Fibroblast of lung (primary cell): ENCODE data around the gene PSG2. TPM values are rescaled to one million over a fixed set of nuclear protein-coding genes. Genes with fewer than 3 reads are reported as not detected.
"Not testable (repeated sequence)": the region's sequence is repeated elsewhere in the genome, so short reads cannot be mapped to it uniquely, and the experiment has no call there.

Source experiments
- DNase-seq, 2 donors: peaks; one replicate each; pipeline versions ENCODE4 v3.0.0 to v3.0.0-alpha.2; 2010; ENCODE audit warnings: low read depth in 2 of 2
- H2AFZ ChIP-seq: 2 replicates; pipeline ENCODE4 v1.5.1; 2012; ENCODE audit warnings: low read length, control low read depth, inconsistent platforms
- H3K27ac ChIP-seq: 2 replicates; pipeline ENCODE4 v1.5.1; 2011; ENCODE audit warnings: low read length, control low read depth; ENCODE audit not compliant: insufficient read depth
- H3K27me3 ChIP-seq: 2 replicates; pipeline ENCODE4 v1.5.1; 2011; ENCODE audit warnings: mild to moderate bottlenecking, low read length; ENCODE audit not compliant: control insufficient read depth, insufficient read depth
- H3K36me3 ChIP-seq: 2 replicates; pipeline ENCODE4 v1.5.1; 2011; ENCODE audit warnings: low read length; ENCODE audit not compliant: control insufficient read depth, insufficient read depth
- H3K4me1 ChIP-seq: 2 replicates; pipeline ENCODE4 v1.5.1; 2011; ENCODE audit warnings: low read length; ENCODE audit not compliant: control insufficient read depth, insufficient read depth; ENCODE audit errors: extremely low read depth
- H3K4me2 ChIP-seq: 2 replicates; pipeline ENCODE4 v1.5.1; 2011; ENCODE audit warnings: low read length, control low read depth; ENCODE audit not compliant: insufficient read depth; ENCODE audit errors: extremely low read depth
- H3K4me3 ChIP-seq, 4 experiments: fragments of 200-600 bp in 1 of 4; sonication (generic) in 1 of 4; replicated peaks in 1 of 4; 2 replicates each; pipeline ENCODE4 v1.5.1; 2011 to 2016; ENCODE audit warnings: low read length in 4 of 4, low read depth in 3 of 4, mild to moderate bottlenecking in 3 of 4, control low read depth in 2 of 4, inconsistent platforms in 1 of 4, mixed read lengths in 1 of 4; ENCODE audit not compliant: insufficient read depth in 1 of 4; ENCODE audit errors: control extremely low read depth in 1 of 4
- H3K79me2 ChIP-seq: 2 replicates; pipeline ENCODE4 v1.5.1; 2012; ENCODE audit warnings: mild to moderate bottlenecking, low read length, inconsistent platforms; ENCODE audit not compliant: control insufficient read depth, insufficient read depth
- H3K9ac ChIP-seq: 2 replicates; pipeline ENCODE4 v1.5.1; 2011; ENCODE audit warnings: mild to moderate bottlenecking, low read length, control low read depth; ENCODE audit not compliant: insufficient read depth
- H3K9me3 ChIP-seq: 2 replicates; pipeline ENCODE4 v1.5.1; 2012; ENCODE audit warnings: low read depth, low read length; ENCODE audit not compliant: control insufficient read depth, insufficient read depth
- H4K20me1 ChIP-seq: 2 replicates; pipeline ENCODE4 v1.5.1; 2011; ENCODE audit warnings: low read length; ENCODE audit not compliant: control insufficient read depth, insufficient read depth; ENCODE audit errors: extremely low read depth
- EZH2 ChIP-seq: IDR thresholded peaks from 2 replicates; pipeline ENCODE4 v1.5.1; 2012; ENCODE audit warnings: low read length, control low read depth, mild to moderate bottlenecking; ENCODE audit errors: missing control alignments
- polyA plus RNA-seq, 2 donors: library from polyadenylated mRNA; depleted of rRNA in 1 of 2; stranded (reverse) in 1 of 2; unstranded in 1 of 2; fragments of >200 nt; gene quantifications; 2 replicates each; pipeline ENCODE4 v1.2.1, GENCODE V29; 2011 to 2012; ENCODE audit warnings: missing spikeins in 1 of 2
- total RNA-seq: library from RNA; depleted of rRNA; stranded (reverse); fragments of >200 nt; gene quantifications from 2 replicates; pipeline ENCODE4 v1.2.1, GENCODE V29; 2014
- TF ChIP-seq, protein P1 (sequence below), 2 donors: IDR thresholded peaks in 1 of 2; conservative IDR thresholded peaks in 1 of 2; 1 replicate in 1 of 2; 2 replicates in 1 of 2; pipeline ENCODE4 v1.5.1; 2011 to 2012; ENCODE audit warnings: low read length in 2 of 2, control low read depth in 1 of 2, inconsistent platforms in 1 of 2, low read depth in 1 of 2, mild to moderate bottlenecking in 1 of 2

Gene PSG2
- total and polyA plus RNA-seq, 2 donors (not counting 1 experiment from before 2014, with no cell fraction given), result 2.1 TPM; not detected in 1

DNA sequence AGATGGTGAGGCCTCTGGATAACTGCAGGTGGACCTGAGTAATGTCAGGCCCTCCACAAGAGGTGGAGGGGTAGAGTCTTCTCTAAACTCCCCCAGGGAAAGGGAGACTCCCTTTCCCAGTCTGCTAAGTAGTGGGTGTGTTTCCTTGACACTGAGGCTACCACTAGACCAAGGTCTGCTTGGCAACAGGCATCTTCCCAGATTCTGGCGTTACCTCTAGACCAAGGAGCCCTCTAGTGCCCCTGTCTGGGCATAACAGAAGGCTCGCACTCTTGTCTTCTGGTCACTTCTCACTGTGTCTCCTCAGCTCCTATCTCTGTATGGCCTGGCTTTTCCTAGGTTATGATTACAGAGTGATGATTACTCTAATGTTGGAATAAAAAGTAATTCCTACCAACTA lies 50.9 kb downstream of the PSG2 start:
- H3K9me3 ChIP-seq, H3K36me3 ChIP-seq, H4K20me1 ChIP-seq, H3K4me3 ChIP-seq, H3K4me2 ChIP-seq, H3K79me2 ChIP-seq, H3K27ac ChIP-seq, H3K9ac ChIP-seq, H3K4me1 ChIP-seq, H3K27me3 ChIP-seq, H2AFZ ChIP-seq: not testable (repeated sequence)
- peak; percentile 24 to 40 for DNase-seq
- TF ChIP-seq, protein P1, sequence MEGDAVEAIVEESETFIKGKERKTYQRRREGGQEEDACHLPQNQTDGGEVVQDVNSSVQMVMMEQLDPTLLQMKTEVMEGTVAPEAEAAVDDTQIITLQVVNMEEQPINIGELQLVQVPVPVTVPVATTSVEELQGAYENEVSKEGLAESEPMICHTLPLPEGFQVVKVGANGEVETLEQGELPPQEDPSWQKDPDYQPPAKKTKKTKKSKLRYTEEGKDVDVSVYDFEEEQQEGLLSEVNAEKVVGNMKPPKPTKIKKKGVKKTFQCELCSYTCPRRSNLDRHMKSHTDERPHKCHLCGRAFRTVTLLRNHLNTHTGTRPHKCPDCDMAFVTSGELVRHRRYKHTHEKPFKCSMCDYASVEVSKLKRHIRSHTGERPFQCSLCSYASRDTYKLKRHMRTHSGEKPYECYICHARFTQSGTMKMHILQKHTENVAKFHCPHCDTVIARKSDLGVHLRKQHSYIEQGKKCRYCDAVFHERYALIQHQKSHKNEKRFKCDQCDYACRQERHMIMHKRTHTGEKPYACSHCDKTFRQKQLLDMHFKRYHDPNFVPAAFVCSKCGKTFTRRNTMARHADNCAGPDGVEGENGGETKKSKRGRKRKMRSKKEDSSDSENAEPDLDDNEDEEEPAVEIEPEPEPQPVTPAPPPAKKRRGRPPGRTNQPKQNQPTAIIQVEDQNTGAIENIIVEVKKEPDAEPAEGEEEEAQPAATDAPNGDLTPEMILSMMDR (conservative IDR thresholded peaks at IDR 0.05 in 1 of 2, IDR thresholded peaks at IDR 0.05 in 1 of 2; ENCODE audit: low read depth in 1 of 2, low read length in 2 of 2), result peak; percentile 33 to 42

DNA sequence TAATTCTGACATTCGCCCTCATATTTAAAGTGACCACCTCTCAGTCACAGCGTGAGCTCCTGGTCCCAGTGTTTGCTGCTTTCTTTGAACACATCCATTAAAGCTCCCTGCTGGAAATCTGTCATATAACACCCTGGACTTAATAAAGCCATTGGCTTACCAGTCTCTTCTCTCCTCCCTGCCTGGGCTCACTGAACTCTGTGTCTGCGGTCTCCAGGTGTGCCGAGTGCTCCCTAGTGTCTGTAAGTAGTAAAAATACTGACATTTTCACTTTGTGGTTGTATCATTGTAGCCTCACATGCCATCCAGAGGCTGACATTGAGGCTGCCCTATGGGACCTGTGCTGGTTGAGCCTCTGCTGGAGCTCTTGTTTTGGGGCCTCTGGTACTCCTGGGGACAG lies 53.6 kb downstream of the PSG2 start:
- H3K79me2 ChIP-seq, result no peaks in the 10 kb centered on the region
- no peaks in the 10 kb centered on the region for H3K9me3 ChIP-seq
- no peak for DNase-seq
- no peaks in the 10 kb centered on the region for H3K36me3 ChIP-seq
- no peaks in the 10 kb centered on the region for H4K20me1 ChIP-seq
- H3K27ac ChIP-seq, result no peak overlapping the region
- no peak for TF ChIP-seq EZH2
- TF ChIP-seq, protein P1 (conservative IDR thresholded peaks at IDR 0.05 in 1 of 2, IDR thresholded peaks at IDR 0.05 in 1 of 2; ENCODE audit: low read depth in 1 of 2, low read length in 2 of 2), result no peak
- H2AFZ ChIP-seq, result no peak overlapping the region
- no peak overlapping the region for H3K4me3 ChIP-seq
- H3K4me2 ChIP-seq, result no peak overlapping the region
- no peaks in the 10 kb centered on the region for H3K27me3 ChIP-seq
- H3K4me1 ChIP-seq, result no peaks in the 10 kb centered on the region
- H3K9ac ChIP-seq, result no peak overlapping the region

- not testable (repeated sequence) for H3K4me2 ChIP-seq, H4K20me1 ChIP-seq, H3K9ac ChIP-seq, H3K79me2 ChIP-seq, H3K27me3 ChIP-seq, H3K9me3 ChIP-seq, H3K27ac ChIP-seq, H3K36me3 ChIP-seq, DNase-seq, H2AFZ ChIP-seq, H3K4me3 ChIP-seq, H3K4me1 ChIP-seq
- TF ChIP-seq, protein P1 (conservative IDR thresholded peaks at IDR 0.05 in 1 of 2, IDR thresholded peaks at IDR 0.05 in 1 of 2; ENCODE audit: low read depth in 1 of 2, low read length in 2 of 2), result peak in 1 of 2 donors; percentile 7
These were observed 54.5 kb downstream of the PSG2 start for GRCh38 chr19:43027985-43028384.

DNA sequence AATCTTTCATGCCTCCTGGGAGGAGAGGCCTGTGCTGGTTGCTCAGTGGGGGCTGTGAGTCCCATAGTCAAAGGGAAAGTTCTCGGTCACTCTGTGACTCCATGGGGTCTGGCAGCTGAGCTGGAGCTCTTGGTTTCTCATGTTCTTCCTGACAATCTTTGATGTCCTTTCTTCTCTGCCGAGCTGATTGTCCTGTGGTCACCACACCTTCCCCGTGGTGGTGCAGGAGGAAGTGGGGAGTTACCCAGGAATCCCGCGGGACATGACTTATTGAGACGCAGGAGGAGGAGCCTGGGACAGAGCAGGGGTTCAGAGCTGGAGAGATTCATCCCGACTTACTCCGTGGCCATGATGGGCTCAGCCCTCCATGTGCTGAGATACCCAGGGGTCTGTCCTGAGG lies 55.4 kb downstream of the PSG2 start:
- H3K36me3 ChIP-seq, H3K4me3 ChIP-seq, H4K20me1 ChIP-seq, DNase-seq, H3K79me2 ChIP-seq, H3K27me3 ChIP-seq, H3K4me2 ChIP-seq, H3K9ac ChIP-seq, H2AFZ ChIP-seq, H3K4me1 ChIP-seq, H3K9me3 ChIP-seq, H3K27ac ChIP-seq: not testable (repeated sequence)

DNA sequence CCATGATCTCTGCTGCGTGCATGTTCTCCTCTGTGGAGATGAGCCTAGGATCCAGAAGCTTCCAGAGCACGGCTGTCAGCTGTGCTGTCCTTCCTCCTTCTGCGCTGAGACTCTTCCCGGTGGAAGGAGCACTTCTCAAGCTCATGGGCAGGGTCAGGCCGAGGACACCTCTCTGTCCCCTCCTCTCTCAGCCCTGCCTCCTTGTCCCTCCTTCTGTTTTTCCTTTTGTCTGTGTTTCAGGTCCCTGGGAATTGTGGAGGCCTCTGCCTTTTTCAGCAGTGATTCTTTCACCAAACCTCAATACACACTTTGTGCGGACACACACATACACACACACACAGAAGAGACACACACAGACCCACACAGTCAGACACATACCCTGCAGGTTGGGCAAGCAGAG lies 56.1 kb downstream of the PSG2 start, which contains the start of gene PSG11:
TSS of gene PSG11 (minus strand) at position 101 of the 400 bp plus-strand sequence. CDS start at position 4, 97 bp downstream.
- not testable (repeated sequence) for H3K4me2 ChIP-seq, DNase-seq, H3K27ac ChIP-seq, H3K79me2 ChIP-seq, H3K27me3 ChIP-seq, H3K4me3 ChIP-seq, H3K36me3 ChIP-seq, H2AFZ ChIP-seq, H3K9me3 ChIP-seq, H3K9ac ChIP-seq, H3K4me1 ChIP-seq, H4K20me1 ChIP-seq
